Muscle layer of duodenum (tissue), 2 donors: ENCODE measurements around the gene GALNT14.

Experiments
- H3K27ac ChIP-seq: one replicate; pipeline ENCODE4 v1.7.0; 2013; ENCODE audit warnings: mild to moderate bottlenecking, low read length
- H3K27me3 ChIP-seq: one replicate; pipeline ENCODE4 v1.7.0; 2013; ENCODE audit warnings: low read depth, mild to moderate bottlenecking, control low read depth, low read length
- H3K36me3 ChIP-seq, 2 donors: one replicate each; pipeline ENCODE4 v1.7.0; 2013; ENCODE audit warnings: low read length in 2 of 2, control low read depth in 1 of 2, mild to moderate bottlenecking in 1 of 2; ENCODE audit not compliant: insufficient read depth in 2 of 2, control insufficient read depth in 1 of 2
- H3K4me1 ChIP-seq, 2 donors: one replicate each; pipeline ENCODE4 v1.7.0; 2013; ENCODE audit warnings: low read length in 2 of 2, mild to moderate bottlenecking in 2 of 2, control low read depth in 1 of 2, moderate library complexity in 1 of 2; ENCODE audit not compliant: insufficient read depth in 2 of 2, control insufficient read depth in 1 of 2
- H3K4me3 ChIP-seq, 2 donors: one replicate each; pipeline ENCODE4 v1.7.0; 2013; ENCODE audit warnings: low read length in 2 of 2, low read depth in 1 of 2, mild to moderate bottlenecking in 1 of 2
- H3K9me3 ChIP-seq, 2 donors: one replicate each; pipeline ENCODE4 v1.7.0; 2013; ENCODE audit warnings: low read length in 2 of 2, control low read depth in 1 of 2, mild to moderate bottlenecking in 1 of 2; ENCODE audit not compliant: control insufficient read depth in 1 of 2
- donor health status: healthy.

Gene GALNT14

DNA sequence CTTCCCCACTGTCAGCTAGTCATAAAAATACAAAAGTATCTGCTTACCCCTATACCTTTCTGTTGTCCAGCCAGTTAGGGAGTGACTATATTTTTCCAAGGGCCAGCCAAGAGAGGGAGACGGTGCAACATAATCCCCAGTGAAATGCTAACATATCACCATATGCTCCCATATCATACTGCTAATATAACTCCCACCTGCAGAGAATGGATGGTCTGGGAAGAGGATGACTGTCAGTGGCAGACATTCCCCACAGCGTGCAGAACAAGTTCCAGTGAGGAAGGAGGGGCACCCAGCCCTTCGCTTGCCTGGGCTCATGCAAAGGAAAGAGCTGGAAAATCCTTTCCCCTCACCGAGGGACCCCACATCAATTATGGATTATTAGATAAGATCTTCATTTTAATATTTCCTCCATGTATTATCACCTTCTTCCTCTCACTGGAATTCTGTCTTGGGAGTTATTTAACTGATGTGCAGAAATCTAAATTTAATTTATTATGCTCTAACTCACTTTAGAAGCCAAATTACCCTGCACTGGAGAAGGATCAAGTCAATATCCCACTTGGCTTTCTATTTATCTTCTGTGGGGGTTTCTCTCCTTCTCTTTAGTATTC is 135.6 kb downstream of the GALNT14 start:
- Histone ChIP-seq H3K4me1 (no peaks in the 10 kb centered on the region), H3K27ac (no peak overlapping the region), H3K36me3 (no peaks in the 10 kb centered on the region), H3K4me3 (no peak overlapping the region), H3K27me3 (no peaks in the 10 kb centered on the region), H3K9me3 (no peaks in the 10 kb centered on the region)

GRCh38 chr2:31000970-31001369 is 137.3 kb downstream of the GALNT14 start:
- Histone ChIP-seq H3K9me3 (no peaks in the 10 kb centered on the region), H3K27ac (no peak overlapping the region), H3K27me3 (no peaks in the 10 kb centered on the region), H3K4me3 (no peak overlapping the region), H3K4me1 (no peaks in the 10 kb centered on the region), H3K36me3 (no peaks in the 10 kb centered on the region)

DNA sequence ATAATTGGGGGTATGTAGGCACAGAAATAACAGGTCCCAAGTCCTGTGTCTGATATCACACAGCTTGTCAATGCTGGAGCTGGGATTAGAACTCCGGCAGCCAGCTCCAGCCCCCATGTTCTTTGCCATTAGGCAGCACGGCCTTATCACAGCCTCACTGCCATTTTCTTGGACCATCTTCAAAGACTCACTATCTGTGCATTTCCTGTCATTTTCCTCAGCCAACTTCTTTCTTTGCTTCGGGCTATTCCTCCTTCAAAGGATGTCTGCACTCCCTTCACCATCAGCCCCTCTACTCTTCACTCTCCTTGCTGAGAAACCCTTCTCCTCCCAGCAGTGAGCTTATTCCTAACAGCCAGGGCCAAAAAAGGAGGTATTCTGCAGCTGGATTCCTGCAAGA is 139.6 kb downstream of the GALNT14 start:
- Histone ChIP-seq H3K9me3 (no peaks in the 10 kb centered on the region), H3K4me3 (no peak overlapping the region), H3K4me1 (no peaks in the 10 kb centered on the region), H3K27ac (no peak overlapping the region), H3K27me3 (no peaks in the 10 kb centered on the region), H3K36me3 (no peaks in the 10 kb centered on the region)

DNA sequence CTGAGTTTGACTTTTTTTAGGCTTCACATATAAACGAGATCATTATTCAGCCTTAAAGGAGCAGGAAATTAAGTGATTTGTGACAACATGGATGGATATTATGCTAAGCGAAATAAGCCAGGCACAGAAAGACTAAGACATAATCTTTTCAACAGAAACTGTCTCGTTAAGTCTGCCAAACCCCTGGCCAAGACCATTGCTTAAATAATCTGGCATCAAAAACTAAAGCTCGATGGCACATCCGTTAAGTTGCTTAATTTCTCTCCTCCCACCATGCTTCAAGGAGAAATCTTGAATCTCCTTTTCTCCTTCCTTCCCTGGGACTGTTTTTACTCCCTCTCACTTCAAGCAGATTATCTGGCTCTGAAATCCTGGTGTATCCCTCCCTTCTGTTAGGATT is 140.3 kb downstream of the GALNT14 start:
- Histone ChIP-seq H3K4me1 (no peaks in the 10 kb centered on the region), H3K9me3 (no peaks in the 10 kb centered on the region), H3K27me3 (no peaks in the 10 kb centered on the region), H3K4me3 (no peak overlapping the region), H3K27ac (no peak overlapping the region), H3K36me3 (no peaks in the 10 kb centered on the region)

DNA sequence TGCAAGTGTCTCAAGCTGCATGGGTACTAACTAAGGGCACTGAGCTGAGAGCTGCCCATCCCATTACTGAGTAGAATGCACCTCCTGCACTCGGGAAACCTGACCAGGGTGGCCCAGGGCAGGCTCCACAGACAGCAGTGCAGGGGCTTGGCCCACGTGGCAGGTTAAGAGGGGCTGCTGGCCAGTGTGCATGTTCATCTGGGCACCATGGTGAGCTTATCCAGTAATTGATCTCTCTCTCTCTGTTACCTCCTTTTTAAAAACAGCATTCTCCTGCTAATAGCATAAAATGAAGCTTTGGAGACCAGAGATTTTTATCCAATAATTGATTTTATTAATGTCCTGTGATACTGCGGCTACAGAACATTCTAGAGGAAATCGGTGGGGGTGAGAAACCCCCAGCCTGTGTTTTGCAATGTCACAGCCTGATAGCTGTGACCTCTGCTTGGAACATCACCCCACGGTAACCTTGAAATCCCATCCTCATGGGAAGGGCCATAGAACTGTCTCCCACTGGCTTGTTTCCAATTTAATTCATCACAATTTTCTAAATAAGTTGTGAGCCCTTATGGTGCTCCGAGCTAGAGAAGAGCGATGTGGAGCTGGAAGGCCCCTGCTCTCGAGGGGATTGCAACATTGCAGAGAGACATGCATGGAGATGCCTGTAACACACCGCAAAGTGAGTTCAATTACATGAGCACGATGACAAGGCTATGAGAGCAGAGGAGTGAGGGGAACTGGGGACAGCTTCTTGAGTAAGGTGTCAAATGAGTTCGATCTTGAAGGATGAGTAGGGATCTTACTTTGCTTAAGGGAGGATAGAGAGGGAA is 143.8 kb downstream of the GALNT14 start:
- H3K36me3 ChIP-seq: no peaks in the 10 kb centered on the region
- H3K4me3 ChIP-seq: no peak overlapping the region
- no peaks in the 10 kb centered on the region for H3K4me1 ChIP-seq
- H3K27me3 ChIP-seq: no peaks in the 10 kb centered on the region
- no peak overlapping the region for H3K27ac ChIP-seq
- H3K9me3 ChIP-seq: no peaks in the 10 kb centered on the region

DNA sequence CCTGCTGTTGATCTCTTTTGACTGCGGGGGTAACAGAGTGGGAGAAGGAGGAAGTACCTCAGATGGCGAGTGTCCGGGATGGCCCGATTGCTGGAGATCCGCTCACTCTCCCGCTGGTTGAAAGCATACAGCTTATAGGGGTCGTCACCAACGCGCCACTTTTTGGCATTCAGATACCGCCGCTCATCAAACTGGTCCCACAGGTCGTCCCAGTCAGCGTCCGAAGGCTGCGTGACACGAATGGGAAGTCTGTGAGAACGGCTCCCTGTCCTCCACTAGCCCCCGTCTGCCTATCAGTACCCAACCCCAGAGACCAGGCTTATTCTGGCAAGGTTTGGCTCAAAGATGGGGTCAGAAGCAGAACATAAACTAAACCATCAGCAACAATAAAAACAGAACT is 145.5 kb downstream of the GALNT14 start:
- H3K27ac ChIP-seq: no peak overlapping the region
- H3K36me3 ChIP-seq: no peaks in the 10 kb centered on the region
- no peaks in the 10 kb centered on the region for H3K9me3 ChIP-seq
- no peaks in the 10 kb centered on the region for H3K27me3 ChIP-seq
- no peak overlapping the region for H3K4me3 ChIP-seq
- H3K4me1 ChIP-seq: no peaks in the 10 kb centered on the region

DNA sequence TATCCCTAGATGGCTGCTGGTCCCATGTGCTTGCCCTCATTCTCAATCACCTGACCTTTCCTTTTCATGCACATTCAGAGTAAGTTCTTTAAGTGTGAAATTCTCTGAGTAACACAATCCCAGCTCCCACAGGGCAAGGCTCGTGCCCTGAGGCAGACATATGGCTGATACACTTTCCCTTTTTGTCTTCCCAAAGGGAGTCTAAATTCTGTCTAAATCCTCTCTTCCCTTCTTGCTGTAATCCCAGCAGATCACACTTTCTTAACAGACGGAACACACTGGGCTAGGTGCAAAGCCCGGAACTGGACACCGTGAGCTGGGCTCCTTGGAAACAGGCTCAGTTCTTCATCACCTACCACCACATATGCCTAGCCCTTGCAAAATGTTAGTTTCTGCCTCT is 147.6 kb downstream of the GALNT14 start:
- H3K27ac ChIP-seq: no peak overlapping the region
- no peaks in the 10 kb centered on the region for H3K36me3 ChIP-seq
- H3K9me3 ChIP-seq: no peaks in the 10 kb centered on the region
- H3K4me3 ChIP-seq: no peak overlapping the region
- H3K4me1 ChIP-seq: no peaks in the 10 kb centered on the region
- no peaks in the 10 kb centered on the region for H3K27me3 ChIP-seq

- Histone ChIP-seq H3K4me1 (no peaks in the 10 kb centered on the region), H3K4me3 (no peak overlapping the region), H3K27me3 (no peaks in the 10 kb centered on the region), H3K36me3 (no peaks in the 10 kb centered on the region), H3K27ac (no peak overlapping the region), H3K9me3 (no peaks in the 10 kb centered on the region)
Measured at GRCh38 chr2:30990176-30990575, 148.1 kb downstream of the GALNT14 start.

- H3K4me1 ChIP-seq: no peaks in the 10 kb centered on the region
- no peak overlapping the region for H3K27ac ChIP-seq
- no peak overlapping the region for H3K4me3 ChIP-seq
- H3K9me3 ChIP-seq: no peaks in the 10 kb centered on the region
- no peaks in the 10 kb centered on the region for H3K27me3 ChIP-seq
- no peaks in the 10 kb centered on the region for H3K36me3 ChIP-seq
Measured at GRCh38 chr2:30989746-30990145, 148.5 kb downstream of the GALNT14 start.

DNA sequence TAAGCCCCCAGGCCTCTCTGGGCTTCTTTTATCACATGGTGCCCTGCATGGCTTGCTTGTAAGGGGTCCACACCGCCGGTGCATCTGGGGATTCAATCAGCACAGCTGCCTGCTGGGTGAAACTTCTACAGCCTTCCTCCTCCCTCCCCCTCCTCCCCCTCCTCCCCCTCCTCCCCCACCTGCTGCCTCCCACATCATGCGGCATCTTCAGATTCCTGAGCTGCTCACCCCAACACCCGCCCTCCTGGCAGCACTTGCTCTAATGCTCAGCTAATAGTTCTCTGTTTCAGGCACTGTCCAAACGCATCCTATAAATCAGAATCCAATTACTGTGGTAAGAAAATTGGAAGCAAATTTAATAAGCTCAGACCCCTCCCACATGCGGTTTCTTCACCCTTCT is 150.7 kb downstream of the GALNT14 start:
- H3K9me3 ChIP-seq: no peaks in the 10 kb centered on the region
- no peaks in the 10 kb centered on the region for H3K36me3 ChIP-seq
- no peaks in the 10 kb centered on the region for H3K27me3 ChIP-seq
- no peak overlapping the region for H3K27ac ChIP-seq
- no peak overlapping the region for H3K4me3 ChIP-seq
- H3K4me1 ChIP-seq: no peaks in the 10 kb centered on the region

GRCh38 chr2:30986231-30986580 is 152.0 kb downstream of the GALNT14 start:
- Histone ChIP-seq H3K27ac (no peak overlapping the region), H3K27me3 (no peaks in the 10 kb centered on the region), H3K36me3 (no peaks in the 10 kb centered on the region), H3K4me3 (no peak overlapping the region), H3K9me3 (no peaks in the 10 kb centered on the region), H3K4me1 (no peaks in the 10 kb centered on the region)
